ENCODE measurements around the gene CDK9.

CDK9 gene

DNA sequence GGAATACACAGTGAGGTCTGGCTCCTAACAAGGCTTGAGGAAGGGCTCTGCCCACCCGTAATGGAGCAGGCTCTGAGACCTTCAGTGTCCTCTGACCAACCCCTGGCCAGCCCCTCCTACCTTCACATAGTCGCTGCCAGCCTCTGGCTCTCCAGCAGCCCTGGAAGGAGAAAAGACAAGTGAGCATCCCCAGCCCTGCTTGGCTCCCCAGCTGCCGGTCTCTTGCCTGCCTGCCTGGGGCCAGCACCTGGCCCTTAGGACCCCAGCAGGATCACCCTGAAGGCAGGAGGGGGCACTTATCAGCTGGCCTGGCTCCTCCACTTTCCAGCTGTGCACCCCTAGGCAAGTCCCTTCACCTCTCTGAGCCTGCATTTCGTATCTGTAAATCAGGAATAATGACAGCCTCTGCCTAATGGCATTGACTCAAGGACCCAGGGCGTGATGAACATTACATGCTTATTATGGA, 24.3 kb upstream of the CDK9 start:
- DNase-seq, result no peak

DNA sequence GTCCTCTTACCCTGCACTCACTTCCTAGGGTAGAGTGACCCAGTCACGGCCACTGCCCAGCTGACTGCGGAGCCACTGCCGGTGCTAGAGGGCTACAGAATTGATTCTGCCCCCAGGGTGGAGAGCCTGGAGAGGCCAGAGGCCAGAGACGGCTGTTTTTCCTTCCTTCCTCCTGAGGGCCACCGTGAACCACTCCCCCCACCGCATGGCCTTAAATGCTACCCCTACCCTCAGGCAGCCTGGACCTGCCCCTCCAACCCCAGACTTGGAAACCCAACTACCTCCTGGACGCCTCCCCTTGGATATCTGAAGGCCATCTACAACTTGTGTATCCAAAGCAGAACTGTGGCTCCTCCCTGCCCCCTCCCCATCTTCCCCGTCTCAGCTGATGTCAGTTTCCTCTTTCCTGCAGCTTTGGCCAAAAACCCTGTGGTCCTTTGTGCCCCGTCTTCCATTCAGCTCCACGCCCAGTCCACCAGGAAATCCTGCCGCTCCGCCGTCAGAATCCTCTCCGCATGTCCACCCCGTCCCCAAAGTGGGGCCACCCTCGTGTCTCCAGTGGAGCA, 23.6 kb upstream of the CDK9 start:
- peak; percentile 64 to 79 (median 72) for DNase-seq

DNA sequence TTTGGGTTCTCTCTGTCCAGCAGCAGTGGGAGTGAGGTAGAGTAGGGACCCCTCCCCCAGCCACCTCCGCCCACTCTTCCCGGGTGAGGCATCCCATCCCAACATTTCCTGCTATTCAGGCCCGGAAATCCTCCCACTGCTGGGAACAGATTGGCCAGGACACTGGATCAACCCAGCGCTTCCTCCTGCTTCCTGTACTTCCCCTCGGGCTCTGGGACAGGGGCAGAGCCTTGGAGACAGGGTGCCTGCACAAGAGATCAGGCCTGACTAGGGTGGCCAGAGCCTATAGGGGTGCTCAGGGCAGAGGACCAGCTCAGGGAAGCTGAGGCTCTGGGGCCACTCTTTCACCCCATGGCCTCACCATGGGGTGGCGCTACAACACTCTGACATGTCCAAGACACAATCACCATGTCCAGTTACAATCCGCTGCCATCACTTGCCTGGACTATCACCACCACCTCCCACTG, 21.9 kb upstream of the CDK9 start:
- peak; percentile 63 to 80 (median 70) for DNase-seq

DNA sequence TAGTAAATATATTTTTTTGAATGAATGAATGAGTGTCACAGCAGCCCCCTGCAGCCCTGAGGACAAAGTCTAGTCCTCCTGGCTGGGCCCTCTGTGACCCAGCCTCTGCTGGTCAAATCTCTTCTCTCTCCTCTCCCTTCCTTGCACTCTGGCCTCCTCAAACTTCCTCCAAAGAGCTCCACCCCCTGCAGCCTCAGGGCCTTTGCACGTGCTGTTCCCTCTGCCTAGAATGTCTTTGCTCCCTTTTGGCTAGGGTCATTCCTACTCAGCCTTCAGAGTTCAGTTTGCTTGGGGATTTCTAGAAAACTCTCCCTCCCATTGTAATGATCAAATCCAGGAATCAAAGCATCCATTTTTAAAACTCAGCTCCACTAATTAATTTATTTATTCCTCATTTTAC, 20.4 kb upstream of the CDK9 start:
- DNase-seq, result no peak

DNA sequence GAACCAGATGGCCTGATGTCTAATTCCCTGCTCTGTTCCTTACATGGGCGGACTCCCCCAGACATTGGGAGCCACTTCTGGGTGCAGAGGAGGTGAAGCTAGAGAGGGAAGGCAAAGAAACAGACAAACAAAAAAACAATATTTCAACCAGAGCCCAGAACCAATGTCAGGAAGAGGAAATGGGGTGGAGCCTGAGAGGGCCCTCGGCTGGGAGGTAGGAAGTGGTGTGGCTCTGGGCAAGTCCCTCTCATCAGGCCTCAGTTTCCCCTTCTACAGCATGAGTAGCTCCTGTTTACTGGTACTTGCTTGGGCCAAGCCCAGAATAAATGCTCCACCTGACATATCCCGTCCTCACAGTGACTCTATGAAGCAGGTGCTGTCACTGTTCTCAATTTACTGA, 18.4 kb upstream of the CDK9 start:
- no peak for DNase-seq

DNA sequence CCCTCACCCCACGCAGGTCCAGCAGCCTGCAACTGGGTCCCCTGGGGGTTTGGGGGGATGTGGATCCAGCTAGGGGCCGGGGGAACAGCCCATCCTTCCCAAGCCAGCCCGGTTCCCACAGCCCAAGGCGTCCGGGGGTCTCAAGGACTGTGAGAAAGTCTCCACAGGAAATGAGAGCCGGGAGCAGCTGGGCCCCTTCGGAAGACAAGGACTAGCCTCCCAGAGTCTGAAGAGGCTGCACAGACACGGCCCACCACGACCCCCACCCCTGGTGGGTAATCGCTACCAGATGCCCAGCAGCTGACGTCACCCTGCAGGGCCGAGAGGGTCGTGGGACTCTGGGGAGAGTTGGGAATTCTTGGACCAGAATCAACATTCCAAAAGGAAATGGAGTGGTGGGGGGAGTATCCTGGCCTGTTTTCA, 17.9 kb upstream of the CDK9 start:
- DNase-seq, result no peak

DNA sequence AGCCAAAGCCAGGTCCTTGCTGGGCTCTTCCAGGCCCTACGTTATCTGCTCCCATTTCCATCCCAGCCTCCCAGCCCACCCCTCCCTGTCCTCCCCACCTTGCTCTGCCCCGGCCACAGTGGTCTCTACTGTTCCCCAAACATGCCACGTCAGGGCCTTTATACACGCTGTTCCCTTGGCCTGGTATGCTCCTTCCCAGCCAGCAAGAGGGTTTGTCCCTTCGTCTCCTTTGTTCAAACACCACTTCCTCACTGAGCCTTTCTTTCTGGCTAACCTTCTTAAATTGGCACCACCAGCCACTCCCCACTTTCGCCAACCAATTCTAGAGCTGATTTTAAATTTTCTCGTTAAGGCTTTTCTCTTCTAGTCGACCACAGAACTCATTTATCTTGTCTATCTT, 17.1 kb upstream of the CDK9 start:
- DNase-seq, result no peak

- DNase-seq, result no peak
Measured at GRCh38 chr9:127769101-127769500, 16.7 kb upstream of the CDK9 start.

DNA sequence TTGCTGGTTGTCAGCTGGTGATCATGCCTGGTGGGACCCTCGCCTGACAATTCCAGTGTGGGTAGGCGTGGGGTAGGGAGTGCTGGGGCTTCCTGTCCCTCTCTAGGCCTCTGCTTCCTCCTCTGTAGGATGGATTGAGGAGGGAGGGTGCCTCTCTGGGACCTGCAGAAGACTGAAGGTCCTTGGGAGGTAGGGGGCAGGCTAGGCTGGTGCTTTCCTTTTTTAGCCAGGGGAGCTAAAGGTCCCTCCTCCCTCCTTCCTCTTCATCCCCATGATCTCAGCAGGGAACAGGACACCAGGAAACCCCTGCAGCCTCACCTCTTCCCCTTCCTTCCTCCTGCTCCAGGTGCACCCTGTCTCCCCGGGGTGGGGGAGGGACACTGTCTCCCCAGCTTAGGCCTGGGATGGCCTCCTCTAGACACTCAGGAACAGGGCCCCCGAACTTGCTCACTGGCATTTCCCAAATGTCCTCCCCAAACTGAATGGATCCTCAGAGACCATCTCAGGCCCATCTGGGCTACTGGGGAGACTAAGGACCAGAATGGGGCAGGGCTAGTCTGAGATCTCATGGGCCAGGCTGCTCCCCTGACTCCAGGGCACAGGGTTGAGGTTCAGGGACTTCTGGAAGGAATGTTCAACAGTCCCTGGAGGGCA, 15.8 kb upstream of the CDK9 start:
- no peak for DNase-seq

DNA sequence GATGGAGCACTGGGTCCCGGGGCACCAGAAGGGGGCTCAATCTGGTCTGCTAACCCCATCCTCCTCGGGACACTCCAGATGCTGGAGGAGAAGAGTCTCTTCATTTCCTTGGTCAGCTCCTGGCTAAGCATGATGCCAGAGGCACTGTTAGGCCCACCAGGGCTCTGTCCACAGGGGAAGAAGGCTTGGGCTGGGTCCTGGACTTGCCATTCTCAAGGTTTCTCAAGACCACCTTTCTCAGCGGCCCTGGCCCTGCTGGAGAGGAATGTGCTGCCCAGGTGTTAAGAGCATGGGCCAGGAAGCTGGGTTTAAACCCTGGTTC, 15.3 kb upstream of the CDK9 start:
- no peak for DNase-seq

DNA sequence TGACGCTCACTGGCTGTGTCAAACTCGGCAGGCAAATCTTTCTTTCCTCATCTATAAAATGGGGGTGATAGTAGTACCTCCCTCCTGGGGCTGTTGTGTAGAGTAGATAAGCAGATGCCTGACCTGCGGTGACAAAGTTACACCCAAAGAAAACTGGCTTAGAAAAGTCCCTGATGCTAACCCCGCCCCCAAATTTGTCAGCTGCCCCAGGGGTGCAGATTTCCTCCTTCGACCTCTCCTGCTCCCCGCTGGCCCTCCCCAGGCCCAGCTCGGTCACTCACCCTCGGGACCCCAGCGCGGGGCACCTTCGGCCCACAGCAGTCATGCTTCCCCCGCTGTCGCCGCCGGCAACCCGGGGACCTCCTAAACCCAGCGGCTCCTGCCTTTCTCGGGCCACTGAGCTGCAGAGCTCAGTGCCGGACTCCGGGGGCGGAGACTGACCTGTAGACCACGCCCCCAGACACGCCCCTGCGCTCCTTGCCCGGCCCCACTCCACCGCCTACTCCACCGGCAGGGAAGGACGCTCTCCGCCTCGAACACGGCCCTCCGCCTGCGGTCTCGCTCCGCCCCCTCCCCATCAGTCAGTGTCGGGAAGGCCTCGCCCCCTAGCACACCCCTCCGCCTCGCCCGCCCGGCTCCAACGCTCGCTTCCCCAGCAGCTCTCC, 14.8 kb upstream of the CDK9 start:
- peak; percentile 98 to 100 (median 99) for DNase-seq

GRCh38 chr9:127771570-127772189, 14.2 kb upstream of the CDK9 start:
- DNase-seq, result no peak

GRCh38 chr9:127772603-127773002, 13.2 kb upstream of the CDK9 start:
- DNase-seq, result no peak

GRCh38 chr9:127773272-127773671, 12.6 kb upstream of the CDK9 start:
- DNase-seq, result peak; percentile 40 to 66 (median 58)

DNA sequence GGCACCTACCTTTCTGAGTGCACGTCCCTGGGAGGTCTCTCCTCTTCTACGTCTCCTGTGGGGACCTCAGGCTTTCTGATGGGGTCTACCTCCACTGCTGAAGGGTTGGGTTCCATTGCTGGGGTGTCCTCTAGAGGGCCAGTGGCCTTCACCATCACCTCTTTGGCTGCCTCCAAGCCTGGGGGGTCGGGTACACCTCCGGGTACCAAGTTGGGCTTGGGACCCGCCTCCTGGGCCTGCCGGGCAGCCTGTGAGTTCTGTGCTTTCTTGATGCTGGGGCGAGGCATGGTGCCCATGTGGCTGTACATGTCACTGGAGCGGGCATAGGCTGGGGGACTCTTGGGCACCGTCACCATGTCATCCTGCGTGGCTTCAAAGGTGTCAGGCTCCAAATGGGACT, 11.9 kb upstream of the CDK9 start:
- DNase-seq, result no peak

DNA sequence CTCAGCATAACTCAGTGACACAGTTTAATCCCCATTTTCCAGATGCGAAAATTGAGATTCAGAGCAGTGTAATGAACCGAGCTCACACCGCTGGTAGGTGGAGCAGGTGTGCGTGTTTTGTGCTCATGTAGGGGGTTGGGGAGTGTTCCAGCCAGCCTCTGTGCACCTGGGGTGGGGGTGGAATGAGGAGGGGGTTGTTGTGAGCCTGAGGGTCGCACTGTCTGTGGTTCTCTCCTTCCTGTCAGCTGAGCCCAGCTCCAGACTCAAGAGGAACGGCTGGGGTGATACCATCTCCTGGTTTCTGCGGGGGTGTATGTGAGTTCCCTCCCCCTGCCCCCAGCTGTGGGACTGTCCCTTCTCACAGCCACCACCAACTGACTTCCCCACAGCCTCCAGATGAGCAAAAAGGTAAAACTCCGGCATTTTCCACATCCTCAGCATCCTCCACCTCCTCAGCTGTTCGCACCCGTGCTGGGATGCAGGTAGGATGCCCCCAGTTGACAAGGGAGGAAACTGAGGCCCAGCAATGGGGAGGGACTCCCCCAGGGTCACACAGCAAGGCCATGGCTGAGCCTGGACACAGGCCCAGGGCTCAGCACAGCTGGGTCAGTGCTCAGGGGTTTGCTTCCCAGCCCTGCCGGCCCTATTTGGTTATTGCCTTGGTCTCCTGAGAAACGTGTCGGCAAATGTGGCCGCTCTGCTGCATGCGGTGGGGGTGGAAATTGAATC, 9.5 kb upstream of the CDK9 start:
- DNase-seq, result peak; percentile 83 to 93 (median 90)

GRCh38 chr9:127776924-127777289, 8.9 kb upstream of the CDK9 start:
- no peak for DNase-seq

DNA sequence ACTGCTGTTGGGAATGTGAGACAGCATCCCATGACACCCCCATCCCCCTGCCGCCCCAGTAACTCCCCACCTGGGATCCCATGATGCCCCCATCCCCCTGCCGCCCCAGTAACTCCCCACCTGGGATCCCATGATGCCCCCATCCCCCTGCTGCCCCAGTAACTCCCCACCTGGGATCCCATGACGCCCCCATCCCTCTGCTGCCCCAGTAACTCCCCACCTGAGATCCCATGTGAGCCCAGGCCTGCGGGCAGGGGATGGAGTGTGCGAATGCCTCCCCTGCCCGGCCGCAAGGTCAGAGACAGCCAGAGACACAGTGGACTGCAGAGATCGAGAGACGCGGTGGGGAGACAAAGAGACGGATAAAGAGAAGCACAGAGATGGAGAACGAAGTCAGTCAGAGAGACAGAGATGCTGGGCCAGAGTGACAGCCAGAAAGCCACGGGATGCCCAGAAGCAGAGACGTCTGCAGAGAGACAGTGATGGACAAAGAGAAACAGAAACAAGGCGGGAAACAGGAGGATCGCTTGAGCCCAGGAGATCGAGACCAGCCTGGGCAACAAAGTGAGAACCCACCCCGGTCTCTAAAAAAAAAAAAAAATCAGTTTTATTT, 8.4 kb upstream of the CDK9 start:
- DNase-seq, result no peak

DNA sequence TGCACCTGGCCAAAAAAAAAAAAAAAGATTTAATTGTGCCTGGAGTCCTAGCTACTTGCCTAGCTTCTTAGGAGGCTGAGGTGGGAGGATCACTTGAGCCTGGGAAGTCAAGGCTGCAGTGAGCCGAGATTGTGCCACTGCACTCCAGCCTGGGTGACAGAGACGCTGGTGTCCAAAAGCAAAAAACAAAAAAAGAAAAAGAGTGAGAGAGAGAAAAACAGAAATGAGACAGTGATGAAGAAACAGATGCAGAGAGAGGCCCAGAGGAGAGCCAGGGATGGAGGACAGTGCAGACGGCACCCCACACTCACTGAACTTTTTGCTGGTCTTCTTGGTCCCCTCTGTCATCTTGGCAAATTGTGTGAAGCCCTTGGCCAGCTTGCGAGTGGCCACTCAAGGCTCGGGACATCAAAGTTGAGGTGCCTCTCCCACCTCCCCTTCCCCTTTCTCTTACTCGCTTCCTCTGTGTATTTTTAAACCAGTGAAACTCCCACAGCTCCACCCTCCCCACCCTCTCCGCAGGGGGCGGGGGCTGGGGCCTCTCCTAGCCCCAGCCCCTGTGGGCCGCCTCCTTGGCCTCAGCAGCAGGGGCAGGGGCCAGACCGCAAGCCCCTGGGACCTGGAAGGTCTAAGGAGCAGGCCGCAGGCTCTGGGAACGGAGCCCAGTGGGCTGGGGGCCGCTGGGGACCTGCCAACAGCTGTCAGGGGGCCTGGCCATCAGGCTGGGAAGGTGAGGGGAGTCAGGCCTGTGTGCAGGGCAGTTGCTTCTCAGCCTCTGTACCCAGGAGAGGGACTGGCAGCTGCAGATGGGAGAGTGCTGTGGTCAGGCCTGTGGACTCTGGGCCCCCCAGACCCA, 7.3 kb upstream of the CDK9 start, which contains the start of gene SH2D3C:
Gene SH2D3C, minus strand, starts transcription at position 387 of the 856 bp plus-strand sequence. Its CDS starts 39 bp downstream, at position 348.
- DNase-seq, result peak in 3 of 4 experiments; percentile 64 to 74 (median 72)

- DNase-seq, result peak; percentile 60 to 85 (median 82)
Measured at GRCh38 chr9:127779136-127779981, 6.5 kb upstream of the CDK9 start.

Data from suppressor macrophage (primary cell).